Stimulated activated CD8-positive, alpha-beta memory T cell treated with anti-CD3 and anti-CD28 coated beads, Interleukin-4, amount 100 ng/mL, for 4 hours (primary cell): ENCODE measurements around the gene SPACA6.
A peak's percentile ranks its signal among the peaks of the same experiment; 100 is the strongest.

Experiments used
- DNase-seq, 2 donors: peaks; one replicate each; pipeline ENCODE4 v3.0.0-alpha.2; 2020; ENCODE audit warnings: low read depth in 2 of 2, low spot score in 1 of 2

The SPACA6 gene

GRCh38 chr19:51703575-51704515, 10.7 kb downstream of the SPACA6 start:
- DNase-seq = peak; percentile 92 to 94

DNA sequence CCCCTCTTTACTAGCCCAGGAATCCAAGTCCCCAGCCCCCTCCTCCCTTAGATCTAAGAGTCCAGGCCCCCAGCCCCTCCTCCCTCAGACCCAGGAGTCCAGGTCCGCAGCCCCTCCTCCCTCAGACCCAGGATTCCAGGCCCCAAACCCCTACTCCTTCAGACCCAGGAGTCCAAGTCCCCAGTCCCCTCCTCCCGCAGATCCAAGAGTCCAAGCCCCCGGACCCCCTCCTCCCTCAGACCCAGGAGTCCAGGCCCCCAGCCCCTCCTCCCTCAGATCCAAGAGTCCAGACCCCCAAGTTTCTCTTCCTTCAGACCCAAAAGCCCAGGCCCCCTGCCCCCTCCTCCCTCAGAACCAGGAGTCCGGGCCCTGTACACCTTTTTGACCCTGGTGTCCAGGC, 11.5 kb downstream of the SPACA6 start:
- DNase-seq = no peak

DNA sequence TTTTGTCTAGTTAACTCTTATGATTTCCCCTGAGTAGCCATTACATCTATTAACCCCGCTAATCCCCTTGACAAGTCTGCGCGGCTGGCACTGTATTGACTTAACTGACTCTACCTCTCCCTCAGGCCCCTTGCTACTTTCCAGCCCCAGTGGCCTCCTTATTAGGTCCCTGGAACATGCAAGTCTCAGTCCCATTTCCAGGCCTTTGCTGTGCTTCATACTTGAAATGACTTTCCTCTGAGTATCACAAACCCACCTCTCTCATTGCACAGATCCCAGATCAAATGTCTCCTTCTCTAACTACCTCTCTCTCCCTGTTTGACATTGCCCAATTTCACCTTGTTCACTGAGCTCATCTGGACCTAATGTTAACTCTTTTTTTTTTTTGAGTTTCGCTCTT, 13.2 kb downstream of the SPACA6 start:
- DNase-seq = no peak

- no peak for DNase-seq
Measured at GRCh38 chr19:51706885-51707284, 13.8 kb downstream of the SPACA6 start.

GRCh38 chr19:51708811-51709210, 15.7 kb downstream of the SPACA6 start:
- no peak for DNase-seq

DNA sequence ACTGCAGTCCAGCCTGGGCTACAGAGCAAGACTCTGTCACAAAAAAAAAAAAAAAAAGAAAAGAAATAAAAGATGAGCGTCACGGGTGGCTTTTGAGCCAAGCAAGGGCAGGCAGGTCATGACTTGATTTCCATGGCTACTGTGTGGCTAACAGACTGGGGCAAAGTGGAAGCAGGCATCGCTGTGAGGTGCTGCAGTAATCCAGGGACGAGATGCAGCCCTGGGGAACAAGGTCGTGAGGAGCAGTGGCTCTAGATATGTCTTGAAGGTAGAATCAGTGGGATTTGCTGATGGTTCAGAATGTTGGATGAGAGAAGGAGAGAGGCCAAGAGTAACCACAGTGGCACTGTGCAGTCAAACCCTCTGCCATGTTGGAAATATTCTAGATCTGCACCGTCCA, 16.4 kb downstream of the SPACA6 start:
- no peak for DNase-seq

DNA sequence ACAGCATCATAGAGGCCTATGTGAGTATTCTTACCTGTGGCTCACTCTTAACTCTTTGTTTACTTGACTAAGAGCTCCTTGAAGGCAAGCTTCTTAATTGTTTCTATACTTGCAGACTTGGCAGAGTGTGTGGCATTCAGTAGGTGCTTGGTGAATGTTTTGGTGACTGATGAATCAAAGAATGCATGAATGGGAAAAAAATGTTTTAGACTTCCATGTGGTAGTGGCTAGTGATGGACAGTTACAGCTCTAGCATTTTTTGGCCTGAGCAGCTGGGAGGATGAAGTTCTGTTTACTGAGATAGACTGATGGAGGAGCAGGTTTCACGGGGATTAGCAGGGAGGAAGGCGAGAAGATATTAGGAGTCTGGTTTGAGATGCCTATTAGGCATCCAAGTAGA, 17.0 kb downstream of the SPACA6 start:
- no peak for DNase-seq

DNA sequence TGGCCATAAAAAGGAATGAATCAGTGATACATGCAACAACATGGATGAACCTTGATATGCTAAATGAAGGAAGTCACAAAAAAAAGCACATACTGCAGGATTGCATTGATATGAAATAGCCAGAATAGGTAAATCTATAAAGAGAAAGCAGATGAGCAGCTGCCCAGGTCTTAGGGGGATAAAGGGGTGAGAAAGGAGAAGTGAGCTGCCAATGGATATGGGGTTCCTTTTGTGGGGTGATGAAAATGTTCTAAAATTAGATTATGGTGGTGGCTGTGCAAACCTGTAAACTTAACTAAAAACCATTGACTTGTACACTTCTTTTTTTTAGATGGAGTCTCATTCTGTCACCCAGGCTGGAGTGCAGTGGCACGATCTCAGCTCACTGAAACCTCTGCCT, 18.6 kb downstream of the SPACA6 start:
- no peak for DNase-seq

DNA sequence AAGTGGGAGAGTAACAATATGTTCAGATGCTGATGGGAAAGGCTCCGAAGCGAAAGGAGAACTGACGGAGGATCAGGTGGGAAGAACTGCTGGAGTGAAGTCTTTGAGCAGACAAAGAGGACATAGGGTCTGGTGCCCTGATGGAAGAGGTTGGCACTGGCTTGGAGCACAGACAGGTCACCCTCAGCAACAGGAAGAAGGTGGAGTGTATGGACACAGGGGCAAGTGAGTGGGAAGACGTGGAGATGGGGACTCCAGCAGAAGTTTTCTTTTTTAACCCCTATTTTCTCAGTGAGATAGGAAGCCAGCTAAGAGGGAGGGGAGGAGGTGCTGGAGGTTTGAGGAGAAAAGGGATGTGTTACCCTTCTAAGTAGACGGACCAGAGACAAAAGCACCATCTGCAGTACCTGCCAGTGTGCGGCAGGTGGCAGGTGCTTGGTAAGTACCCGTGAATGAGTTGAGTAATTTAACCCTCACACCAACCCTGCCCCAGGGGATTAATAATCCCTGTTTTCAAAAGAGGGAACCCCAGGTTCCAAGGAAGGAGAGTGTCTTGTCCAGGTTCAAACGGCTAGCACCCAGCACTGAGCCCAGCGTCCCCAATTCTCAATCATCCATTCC, 19.4 kb downstream of the SPACA6 start:
- DNase-seq = no peak

DNA sequence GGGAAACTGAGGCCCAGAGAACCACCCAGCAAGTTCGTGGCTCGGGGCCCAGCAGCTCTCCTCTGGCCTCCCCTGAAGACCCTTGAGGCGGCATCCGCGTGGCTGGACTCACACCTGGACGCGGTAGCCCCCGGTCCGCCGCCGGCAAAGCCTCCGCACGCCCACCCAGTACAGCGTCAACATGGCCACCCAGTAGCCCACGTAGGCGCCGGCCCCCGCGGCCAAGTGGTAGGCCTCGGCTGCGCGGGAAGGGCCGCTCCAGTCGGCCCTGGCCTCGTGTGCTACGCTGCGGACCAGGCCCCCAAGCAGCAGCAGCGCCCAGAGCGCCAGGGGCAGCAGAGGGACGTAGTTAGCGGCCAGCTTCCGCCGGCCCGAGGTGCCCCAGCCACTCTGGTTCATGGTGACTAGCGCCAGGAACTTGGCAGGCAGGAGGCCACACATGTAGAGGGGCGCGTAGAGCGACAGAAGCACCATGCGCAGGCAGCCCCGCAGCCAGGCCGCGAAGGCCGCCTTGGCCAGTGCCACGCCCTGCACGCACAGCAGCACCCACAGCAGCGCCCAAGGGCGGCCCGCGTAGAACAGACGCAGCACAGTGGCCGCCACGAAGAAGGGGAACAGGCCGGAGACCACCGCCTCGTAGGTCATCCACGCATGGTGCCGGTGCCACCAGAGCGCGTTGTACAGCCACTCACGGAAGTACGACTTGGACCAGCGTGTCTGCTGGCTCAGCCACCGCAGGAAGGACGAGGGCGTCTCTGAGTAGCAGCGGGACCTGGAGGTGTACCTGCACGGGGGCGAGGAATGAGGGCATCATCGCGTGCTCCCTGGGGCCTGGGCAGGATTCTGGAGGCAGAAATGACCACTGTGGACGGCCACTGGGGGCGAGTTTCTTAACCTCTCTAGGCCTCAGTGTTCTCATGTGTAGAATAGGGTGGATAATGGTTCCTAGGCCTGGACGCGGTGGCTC, 20.5 kb downstream of the SPACA6 start:
- DNase-seq = no peak

GRCh38 chr19:51714848-51715247, 21.7 kb downstream of the SPACA6 start:
- DNase-seq = no peak

GRCh38 chr19:51715850-51716249, 22.7 kb downstream of the SPACA6 start:
- no peak for DNase-seq

DNA sequence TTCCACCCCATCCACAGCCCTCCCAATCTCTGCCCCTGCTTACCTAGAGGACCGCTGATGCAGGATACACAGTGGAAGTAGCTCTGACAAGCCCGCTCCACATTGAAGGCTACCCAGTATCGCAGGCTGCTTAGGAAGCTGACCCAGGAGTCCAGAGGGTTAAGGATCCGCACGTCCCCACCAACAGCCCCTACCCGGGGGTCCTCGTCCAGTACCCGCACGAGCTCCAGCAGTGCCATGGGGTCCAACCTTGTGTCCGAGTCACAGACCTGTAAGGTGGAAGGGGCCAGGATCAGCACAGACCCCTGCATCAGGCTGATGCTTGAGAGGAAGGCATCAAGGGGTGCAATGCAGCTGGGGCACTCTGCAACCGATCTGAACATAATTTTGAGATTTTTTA, 23.8 kb downstream of the SPACA6 start:
- DNase-seq = no peak

DNA sequence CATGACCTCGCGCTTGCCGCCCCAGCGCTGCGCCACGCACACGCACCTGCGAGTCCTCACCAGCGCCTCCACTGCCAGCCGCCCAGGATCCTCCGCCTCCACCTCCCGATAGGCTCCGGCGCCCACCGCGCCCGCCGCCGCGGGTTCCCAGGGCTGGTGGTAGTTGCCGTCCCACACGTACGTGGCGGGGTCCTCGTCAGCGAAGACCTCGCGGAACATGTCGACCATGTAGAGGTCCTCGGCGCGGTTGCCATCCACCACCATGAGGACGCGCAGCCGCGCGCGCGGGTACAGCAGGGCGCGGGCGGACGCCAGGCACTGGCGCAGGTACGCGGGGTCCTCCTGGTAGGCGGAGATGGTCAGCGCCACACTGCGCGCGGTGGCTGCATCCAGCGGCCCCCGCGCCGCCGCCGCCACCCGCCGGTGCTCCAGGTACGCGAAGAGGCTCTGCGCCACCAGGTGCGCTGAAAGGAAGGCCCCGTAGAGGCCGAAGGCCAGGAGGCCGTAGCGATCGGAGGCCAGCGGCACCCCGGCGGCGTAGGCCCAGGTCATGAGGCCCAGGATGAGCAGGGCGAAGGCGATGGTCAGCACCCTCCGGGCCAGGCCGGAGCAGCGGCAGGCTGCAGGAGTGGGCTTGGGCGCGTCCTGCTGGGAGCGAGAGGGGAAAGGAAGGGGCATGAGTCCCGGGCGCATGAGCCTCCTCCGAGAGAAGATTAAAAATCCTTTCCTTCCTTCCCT, 26.3 kb downstream of the SPACA6 start:
- no peak for DNase-seq

- DNase-seq = no peak
Measured at GRCh38 chr19:51721905-51722304, 28.8 kb downstream of the SPACA6 start.

DNA sequence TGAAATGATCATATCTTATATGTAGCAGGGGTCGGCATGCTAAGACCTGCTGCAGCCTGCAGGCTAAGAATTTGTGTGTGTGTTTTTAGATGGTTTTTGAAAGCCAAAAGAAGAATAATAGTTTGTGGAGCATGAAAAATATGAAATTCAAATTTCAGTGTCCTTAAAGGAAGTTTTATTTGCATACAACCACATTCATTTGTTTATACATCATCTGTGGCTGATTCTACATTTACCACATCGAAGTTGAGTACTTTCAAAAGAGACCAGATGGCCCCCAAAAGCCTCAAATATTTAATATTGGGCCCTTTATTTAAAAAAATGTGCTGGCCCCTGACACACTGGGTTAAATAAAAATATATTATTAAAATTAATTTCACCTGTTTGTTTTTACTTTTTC, 29.4 kb downstream of the SPACA6 start:
- DNase-seq = no peak

GRCh38 chr19:51724543-51724942, 31.4 kb downstream of the SPACA6 start:
- DNase-seq = no peak

- no peak for DNase-seq
Measured at GRCh38 chr19:51726049-51726448, 32.9 kb downstream of the SPACA6 start.

- DNase-seq = no peak
Measured at GRCh38 chr19:51727349-51727880, 34.3 kb downstream of the SPACA6 start.

- no peak for DNase-seq
Measured at GRCh38 chr19:51729781-51730180, 36.7 kb downstream of the SPACA6 start.
